Measurements from ENCODE around the gene METTL26. TPM values are rescaled to one million over a fixed set of nuclear protein-coding genes. Genes with fewer than 3 reads are reported as not detected.

The METTL26 gene
- total and polyA plus RNA-seq, 10 of the 15 experiments (the other 5 are each of a cell fraction or from before 2014, with no cell fraction given): 5.4 to 163 (median 79.3) TPM

GRCh38 chr16:674968-675883 lies 39.1 kb upstream of the METTL26 start, which contains the start of gene RHBDL1 (continued):
- peak; percentile 23 for TF ChIP-seq BCL3 (IDR thresholded peaks at IDR 0.05; ENCODE audit: borderline replicate concordance, insufficient read depth, low read depth, low read length, poor library complexity, severe bottlenecking)

- POLR2A ChIA-PET: no interaction called here
- SMC1A ChIA-PET (ENCODE audit: uncharacterized antibody, unreplicated experiment): no interaction called here
Measured at GRCh38 chr16:674214-674881, 38.2 kb upstream of the METTL26 start.

More at GRCh38 chr16:674214-674881, 38.2 kb upstream of the METTL26 start:
- ChIA-PET RAD21 (ENCODE audit: unreplicated experiment) (no interaction called here), CTCF (no interaction called here)
- Histone ChIP-seq H3K9me3 (replicated peaks; ENCODE audit: control insufficient read depth, insufficient read depth, low read length) (no peaks in the 10 kb centered on the region), H2AFZ (ENCODE audit: control insufficient read depth, low read depth, low read length) (no peak overlapping the region), H3K36me3 (ENCODE audit: control insufficient read depth in 2 of 2, insufficient read depth in 2 of 2, low read length in 1 of 2) (peaks cover 0 to 18% of the 10 kb centered on the region in 2 experiments; a peak in 3 of 4 replicates), H3K4me2 (ENCODE audit: control insufficient read depth, insufficient read depth) (no peak overlapping the region), H3K27me3 (replicated peaks in 1 of 2; ENCODE audit: control insufficient read depth in 2 of 2, insufficient read depth in 2 of 2, low read length in 1 of 2) (no peaks in the 10 kb centered on the region), H3K9ac (ENCODE audit: control insufficient read depth, insufficient read depth, low read length) (no peak overlapping the region), H3K27ac (ENCODE audit: control insufficient read depth, insufficient read depth) (no peak overlapping the region), H3K79me2 (ENCODE audit: control insufficient read depth, insufficient read depth, low read length) (peaks cover 2% of the 10 kb centered on the region; the same call in 1 of the 2 replicates), H4K20me1 (ENCODE audit: control insufficient read depth, insufficient read depth) (no peaks in the 10 kb centered on the region; the same call in 1 of the 2 replicates), H3K4me3 (no peak overlapping the region), H3K4me1 (ENCODE audit: control insufficient read depth, insufficient read depth, low read length) (no peaks in the 10 kb centered on the region)
- WGBS (ENCODE audit: insufficient coverage, insufficient replicate concordance, low lambda C conversion rate, missing lambda C conversion rate): 92% methylated on average over 22 of the region's 22 CpGs
- intact Hi-C loops (cut with micrococcal nuclease; ENCODE audit: unreplicated experiment): no loop called here
- DNase-seq (ENCODE audit: low read depth, low spot score) (no peak), FAIRE-seq (no peak), ATAC-seq (no peak)
- TF ChIP-seq POLR2A (IDR thresholded peaks at IDR 0.05; ENCODE audit: low read depth, low read length) (peak; percentile 21; the same call in 1 of the 2 replicates), POLR2AphosphoS5 (IDR thresholded peaks at IDR 0.05; ENCODE audit: low read length) (0 out of 2 replicates have a peak, but pooled peaks have one; percentile 20), USF2 (IDR thresholded peaks at IDR 0.05; ENCODE audit: borderline replicate concordance, low read depth, low read length) (no peak), PBX3 (IDR thresholded peaks at IDR 0.05; ENCODE audit: insufficient replicate concordance, low read depth, low read length) (no peak), ETV6 (conservative IDR thresholded peaks at IDR 0.05 in 1 of 2, IDR thresholded peaks at IDR 0.05 in 1 of 2; ENCODE audit: borderline replicate concordance in 1 of 2, low read depth in 1 of 2) (no peak)
- in situ Hi-C loops (cut with MboI): no loop called here
- TSS peak; percentile 43 for BruUV-seq (replicated peaks)

Data from GM12878 (cell line).